Heart left ventricle (tissue), 16 donors: ENCODE results near the gene IGSF8. TPM values are rescaled to one million over a fixed set of nuclear protein-coding genes. Genes with fewer than 3 reads are reported as not detected.
A peak's percentile ranks its signal among the peaks of the same experiment; 100 is the strongest.

ENCODE experiments used
- ATAC-seq, 4 donors: fragments of 200-7000 bp; cut with Tn5 transposase; one replicate each; pipeline ENCODE4 v1.9.1; 2020 to 2022; ENCODE audit warnings: moderate library complexity in 4 of 4, mild to moderate bottlenecking in 3 of 4, moderate number of reproducible peaks in 1 of 4
- DNase-seq, 5 donors: peaks; one replicate each; pipeline ENCODE4 v3.0.0-alpha.2; 2020
- H3K27ac ChIP-seq, 12 donors: fragments of 200-600 bp; sonication (generic) in 4 of 12; one replicate each; pipeline versions ENCODE4 v1.5.0 to v1.8.0; 2016 to 2022; ENCODE audit warnings: mild to moderate bottlenecking in 2 of 12
- H3K27me3 ChIP-seq, 9 donors: fragments of 200-600 bp; sonication (generic) in 2 of 9; one replicate each; pipeline versions ENCODE4 v1.5.1 to v1.8.0; 2016 to 2022; ENCODE audit warnings: mild to moderate bottlenecking in 3 of 9
- H3K36me3 ChIP-seq, 9 donors: fragments of 200-600 bp; sonication (generic) in 2 of 9; one replicate each; pipeline versions ENCODE4 v1.5.0 to v1.8.0; 2018 to 2022; ENCODE audit warnings: mild to moderate bottlenecking in 2 of 9
- H3K4me1 ChIP-seq, 12 donors: fragments of 200-600 bp; sonication (generic) in 4 of 12; one replicate each; pipeline versions ENCODE4 v1.5.0 to v1.8.0; 2016 to 2022; ENCODE audit warnings: mild to moderate bottlenecking in 3 of 12
- H3K4me3 ChIP-seq, 12 donors: fragments of 200-600 bp; sonication (generic) in 4 of 12; one replicate each; pipeline versions ENCODE4 v1.5.0 to v1.8.0; 2017 to 2022; ENCODE audit warnings: mild to moderate bottlenecking in 9 of 12, moderate library complexity in 4 of 12
- H3K9me3 ChIP-seq, 12 donors: fragments of 200-600 bp; sonication (generic) in 4 of 12; one replicate each; pipeline versions ENCODE4 v1.5.0 to v1.8.0; 2016 to 2022; ENCODE audit warnings: mild to moderate bottlenecking in 1 of 12
- CTCF ChIP-seq, 12 donors: fragments of 200-600 bp; sonication (generic) in 4 of 12; IDR thresholded peaks; one replicate each; pipeline versions ENCODE4 v1.5.0 to v1.8.0; 2018 to 2022; ENCODE audit warnings: antibody characterized with exemption in 12 of 12, mild to moderate bottlenecking in 5 of 12
- POLR2A ChIP-seq, 2 donors: fragments of 450-650 bp; IDR thresholded peaks; one replicate each; pipeline ENCODE4 v1.6.1; 2017; ENCODE audit warnings: antibody characterized with exemption in 2 of 2, mild to moderate bottlenecking in 2 of 2, moderate library complexity in 2 of 2
- WGBS, 4 donors: extraction: QIAGEN DNeasy Blood & Tissue Kit in 2 of 4; methylation state at CpG; one replicate each; pipeline versions ENCODE4 v1.1.5 to v1.1.7; 2013 to 2018; 5-methylcytosine and 5-hydroxymethylcytosine counted together
- intact Hi-C, 10 donors: fragments of 100-400 bp; cut with DNase I; formaldehyde crosslinking; loops; one replicate each; pipeline versions ENCODE4 v1.11.1 to v1.14.2; 2022
- polyA plus RNA-seq, 2 donors: library from polyadenylated mRNA; stranded (reverse); fragments of 200-250 nt; gene quantifications; one replicate each; pipeline ENCODE4 v1.2.3, GENCODE V29; 2013
- total RNA-seq, 9 donors: library from RNA; depleted of rRNA in 2 of 9; stranded (reverse); fragments of >200 nt in 2 of 9; fragmentation: NEBNext Ultra II Directional in 3 of 9; extraction: Animal tissue kit (Norgen Biotek cat#: 25700) in 3 of 9; gene quantifications; one replicate each; pipeline versions ENCODE4 v1.1.0 to v1.2.4, GENCODE V29; 2016 to 2023
- donor health status: ischemic (EF 13 %, LVEDD 7.1; RV severe dilation, severe dysfunction).
- donor health status: healthy with polysubstance abuse.
- donor health status: DM: no; HTN: yes; CAD: no.
- donor health status: DM: no; HTN: no; CAD: no.
- donor health status: ischemic (EF 25% LVEDD 6.9; RV normal size, moderate dysfunction).
- donor health status: ischemic (EF 25% LVEDD 5.7; RV mildly dilated, moderate dysfunction).
- donor health status: healthy.
- donor health status: DM: yes; HTN: yes; CAD: no.
- donor health status: ischemic (EF 35%, LVEDD 5.7; RV mildly dilated, moderate dysfunction).
- donor health status: nonischemic (EF 11% LVEDD 7.7; RV severe dilation, severe dysfunction).
- donor health status: DM: yes; HTN: yes; CAD: no.
- donor health status: PGD.
- donor health status: ischemic (EF 29% LVEDD 5.4; RV normal size, mild dysfunction).
- donor health status: nonischemic (EF 23%, LVEDD 6.1; RV moderate dilation, normal function).

IGSF8 gene
- total and polyA plus RNA-seq, 11 donors = 15.0 to 49.3 (median 24.8) TPM

- H3K27ac ChIP-seq = no peak overlapping the region
- no peak for ATAC-seq
- H3K27me3 ChIP-seq = peaks cover 0 to under 1% (median 0%) of the 10 kb centered on the region in 9 donors
- peaks cover 0 to 51% (median 24%) of the 10 kb centered on the region in 9 donors for H3K36me3 ChIP-seq
- peaks cover 0 to 7% (median 0%) of the 10 kb centered on the region in 12 donors for H3K4me1 ChIP-seq
- TF ChIP-seq POLR2A (IDR thresholded peaks at IDR 0.05) = no peak
- TF ChIP-seq CTCF (IDR thresholded peaks at IDR 0.05) = no peak
- WGBS, 4 donors = 86 to 91% (median 89%) methylated on average over 3 of the region's 3 CpGs
- no peak overlapping the region for H3K4me3 ChIP-seq
- no peaks in the 10 kb centered on the region for H3K9me3 ChIP-seq
- no peak for DNase-seq
- intact Hi-C loops = loop anchor here in 7 of 10 donors (5.0 to 10.0 kb wide), 3 partner anchors 43 to 287 kb away; no protein-coding TSS in a partner anchor
Observed at GRCh38 chr1:160089883-160090282, 8.5 kb downstream of the IGSF8 start.

DNA sequence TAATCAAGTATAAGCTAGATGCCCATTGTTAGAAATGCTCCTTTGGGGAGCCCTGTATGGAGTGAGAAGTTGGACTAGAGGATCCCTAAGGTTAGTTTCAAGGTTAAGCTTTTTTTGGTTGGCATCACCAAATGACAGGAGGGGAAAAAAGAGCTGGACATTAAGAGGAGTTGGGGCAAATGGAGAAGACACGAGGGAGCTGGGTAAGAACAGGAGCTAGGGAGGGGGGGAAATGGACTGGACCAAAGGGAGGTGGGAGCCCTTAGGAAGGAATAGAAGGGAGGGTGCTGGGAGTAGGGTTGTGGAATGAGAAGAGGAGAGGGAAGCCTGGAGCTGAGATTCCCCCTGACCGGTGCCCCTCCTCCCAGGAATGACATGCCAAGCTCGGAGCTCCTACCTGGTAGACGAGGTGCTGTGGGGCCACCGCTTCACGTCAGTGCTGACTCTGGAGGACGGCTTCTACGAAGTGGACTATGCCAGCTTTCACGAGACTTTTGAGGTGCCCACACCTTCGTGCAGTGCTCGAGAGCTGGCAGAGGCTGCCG lies 11.2 kb downstream of the IGSF8 start:
- 93 to 96% (median 94%) methylated on average over 10 to 12 of the region's 12 CpGs for WGBS, 4 donors
- Histone ChIP-seq H3K36me3 (peaks cover 0 to 28% (median 12%) of the 10 kb centered on the region in 9 donors), H3K9me3 (no peaks in the 10 kb centered on the region), H3K27me3 (peaks cover 0 to 26% (median 15%) of the 10 kb centered on the region in 9 donors), H3K4me3 (no peak overlapping the region), H3K27ac (peak overlapping the region in 2 of 12 donors; percentile 57 to 73), H3K4me1 (peaks cover 0 to 18% (median 4%) of the 10 kb centered on the region in 12 donors)
- DNase-seq = no peak
- no peak for ATAC-seq
- TF ChIP-seq CTCF (IDR thresholded peaks at IDR 0.05) (no peak), POLR2A (IDR thresholded peaks at IDR 0.05) (no peak)
- intact Hi-C loops = loop anchor here in 6 of 10 donors (5.0 to 10.0 kb wide), 3 partner anchors 40 to 290 kb away; no protein-coding TSS in a partner anchor

DNA sequence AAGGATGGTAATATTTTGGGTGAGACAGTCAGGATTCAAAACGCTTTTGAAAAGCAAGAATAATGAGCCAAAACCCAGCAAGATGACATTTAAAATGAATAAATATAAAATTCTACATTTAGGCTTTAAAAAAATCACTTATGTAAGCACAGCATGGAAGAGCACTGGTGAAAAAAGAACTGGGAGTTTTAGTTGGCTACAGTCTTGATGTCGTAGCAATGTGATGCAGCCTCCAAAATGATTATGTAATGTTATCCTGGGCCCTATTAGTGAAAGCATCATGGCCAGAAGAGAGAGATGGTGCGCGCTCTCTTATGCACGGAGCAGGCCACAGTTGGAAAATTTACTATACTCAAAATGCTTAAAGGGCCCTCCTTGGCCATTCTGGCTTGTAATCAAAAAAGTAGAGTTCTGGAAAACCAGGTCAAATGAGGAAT lies 11.9 kb downstream of the IGSF8 start:
- H3K36me3 ChIP-seq = peaks cover 0 to 21% (median 5%) of the 10 kb centered on the region in 9 donors
- peaks cover 0 to 18% (median 4%) of the 10 kb centered on the region in 12 donors for H3K4me1 ChIP-seq
- TF ChIP-seq CTCF (IDR thresholded peaks at IDR 0.05) = no peak
- intact Hi-C loops = loop anchor here in 6 of 10 donors (5.0 to 10.0 kb wide), 3 partner anchors 39 to 291 kb away; no protein-coding TSS in a partner anchor
- 76 to 83% (median 78%) methylated on average over 5 of the region's 5 CpGs for WGBS, 4 donors
- no peaks in the 10 kb centered on the region for H3K9me3 ChIP-seq
- peaks cover 0 to 33% (median 19%) of the 10 kb centered on the region in 9 donors for H3K27me3 ChIP-seq
- no peak overlapping the region for H3K4me3 ChIP-seq
- ATAC-seq = peak in 2 of 4 donors; percentile 29 to 52
- H3K27ac ChIP-seq = peak overlapping the region in 6 of 12 donors; percentile 36 to 77 (median 64)
- DNase-seq = no peak

DNA sequence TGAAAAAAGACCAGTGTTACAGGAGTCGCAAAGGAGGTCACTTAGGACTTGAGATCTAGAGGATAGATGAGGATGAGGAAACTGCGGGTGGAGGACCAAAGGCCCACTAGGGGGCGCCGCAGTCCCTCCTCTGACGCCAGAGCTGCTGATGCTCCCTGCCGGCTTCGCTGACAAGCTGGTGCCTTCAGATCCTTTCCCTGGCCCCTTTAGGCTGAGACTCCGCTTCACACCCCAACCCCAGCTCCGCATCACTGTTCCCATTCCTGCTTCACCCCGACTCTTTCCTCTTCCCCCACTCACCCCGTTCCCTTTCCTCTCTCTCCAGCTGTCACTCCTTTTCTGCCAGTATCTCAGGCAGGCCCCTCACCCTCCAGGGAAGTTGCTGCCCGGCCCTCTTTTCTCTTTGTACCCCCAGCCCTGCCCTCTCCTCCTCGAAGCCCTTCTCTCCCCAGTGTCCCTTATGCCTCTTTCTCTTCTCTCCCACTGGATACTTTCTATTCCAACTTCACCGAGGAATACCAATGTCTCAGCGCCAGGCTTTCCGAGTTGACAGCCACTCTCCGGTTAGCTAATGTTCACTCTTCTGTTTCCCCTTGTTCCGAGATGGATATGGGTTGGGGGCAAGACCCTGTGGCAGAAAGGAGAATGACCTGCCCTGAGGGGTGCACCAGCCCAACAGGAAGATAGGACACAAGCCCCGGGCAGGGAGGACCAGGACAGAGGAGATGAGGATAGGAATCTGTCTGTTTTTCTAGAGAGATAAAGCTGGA lies 12.5 kb downstream of the IGSF8 start:
- Histone ChIP-seq H3K36me3 (peaks cover 0 to 15% (median 3%) of the 10 kb centered on the region in 9 donors), H3K27ac (peak overlapping the region in 6 of 12 donors; percentile 36 to 77 (median 64)), H3K27me3 (peaks cover 0 to 40% (median 26%) of the 10 kb centered on the region in 9 donors), H3K4me1 (peaks cover 0 to 18% (median 4%) of the 10 kb centered on the region in 12 donors), H3K4me3 (peak overlapping the region in 1 of 12 donors; percentile 4), H3K9me3 (no peaks in the 10 kb centered on the region)
- TF ChIP-seq CTCF (IDR thresholded peaks at IDR 0.05) (peak; percentile 75 to 91 (median 86)), POLR2A (IDR thresholded peaks at IDR 0.05) (no peak)
- intact Hi-C loops = loop anchor here in 7 of 10 donors (2.0 to 10.0 kb wide), 4 partner anchors 39 to 291 kb away; no protein-coding TSS in a partner anchor
- ATAC-seq = peak; percentile 40 to 86 (median 64)
- WGBS, 4 donors = 47 to 50% (median 47%) methylated on average over 19 of the region's 19 CpGs
- DNase-seq = peak; percentile 76 to 88 (median 83)
